CD4-positive, alpha-beta memory T cell (primary cell): ENCODE data around the gene SCAI. TPM values are rescaled to one million over a fixed set of nuclear protein-coding genes. Genes with fewer than 3 reads are reported as not detected.
"Not testable (repeated sequence)": the region's sequence is repeated elsewhere in the genome, so short reads cannot be mapped to it uniquely, and the experiment has no call there.

Source experiments
- CTCF ChIA-PET: fragments of 350-600 bp; sonication (Branson Sonifier 250); formaldehyde crosslinking; loops from one replicate; lab custom pipeline; 2021; ENCODE audit warnings: inconsistent platforms; ENCODE audit not compliant: partially characterized antibody; lab: Charles Lee
- POLR2A ChIA-PET: fragments of 350-600 bp; sonication (Branson Sonifier 250); formaldehyde crosslinking; loops from one replicate; lab custom pipeline; 2021; ENCODE audit not compliant: partially characterized antibody; lab: Charles Lee
- DNase-seq, 5 donors: peaks; one replicate each; pipeline versions ENCODE4 v3.0.0 to v3.0.0-alpha.2; 2020 to 2022; ENCODE audit warnings: mixed read lengths in 1 of 5
- H3K27ac ChIP-seq: one replicate; pipeline ENCODE4 v1.7.0; 2013; ENCODE audit warnings: low read depth, low read length
- H3K27me3 ChIP-seq: 2 replicates; pipeline ENCODE4 v1.7.0; 2013; ENCODE audit warnings: mild to moderate bottlenecking, low read length, moderate library complexity; ENCODE audit not compliant: insufficient read depth
- H3K36me3 ChIP-seq: 2 replicates; pipeline ENCODE4 v1.7.0; 2013; ENCODE audit warnings: mild to moderate bottlenecking, low read length, moderate library complexity; ENCODE audit not compliant: insufficient read depth
- H3K4me1 ChIP-seq: 2 replicates; pipeline ENCODE4 v1.7.0; 2013; ENCODE audit warnings: mild to moderate bottlenecking, low read length, moderate library complexity; ENCODE audit not compliant: insufficient read depth
- H3K4me3 ChIP-seq, 2 donors: one replicate each; pipeline ENCODE4 v1.7.0; 2013; ENCODE audit warnings: low read length in 2 of 2, mild to moderate bottlenecking in 1 of 2
- H3K9me3 ChIP-seq, 2 donors: one replicate each; pipeline ENCODE4 v1.7.0; 2013; ENCODE audit warnings: low read length in 2 of 2, control low read depth in 1 of 2; ENCODE audit not compliant: control insufficient read depth in 1 of 2
- H3K27ac Mint-ChIP-seq, 7 donors: one replicate each; pipeline ENCODE4 v1.8.0; 2020 to 2021; ENCODE audit warnings: mixed read lengths in 7 of 7, mild to moderate bottlenecking in 6 of 7, inconsistent platforms in 3 of 7, moderate library complexity in 3 of 7
- H3K27me3 Mint-ChIP-seq, 2 donors: one replicate each; pipeline ENCODE4 v1.8.0; 2020 to 2021; ENCODE audit warnings: mixed read lengths in 2 of 2
- H3K36me3 Mint-ChIP-seq, 2 donors: one replicate each; pipeline ENCODE4 v1.8.0; 2020 to 2021; ENCODE audit warnings: mixed read lengths in 2 of 2, inconsistent platforms in 1 of 2, mild to moderate bottlenecking in 1 of 2
- H3K4me1 Mint-ChIP-seq, 4 donors: one replicate each; pipeline ENCODE4 v1.8.0; 2020 to 2021; ENCODE audit warnings: mixed read lengths in 4 of 4, mild to moderate bottlenecking in 1 of 4
- H3K4me3 Mint-ChIP-seq, 8 donors: one replicate each; pipeline ENCODE4 v1.8.0; 2020 to 2021; ENCODE audit warnings: mixed read lengths in 8 of 8, mild to moderate bottlenecking in 7 of 8, moderate library complexity in 6 of 8, inconsistent platforms in 3 of 8
- H3K9me3 Mint-ChIP-seq, 8 donors: one replicate each; pipeline ENCODE4 v1.8.0; 2020 to 2021; ENCODE audit warnings: mixed read lengths in 8 of 8, mild to moderate bottlenecking in 5 of 8, inconsistent platforms in 3 of 8, moderate library complexity in 1 of 8
- intact Hi-C: fragments of 100-400 bp; cut with micrococcal nuclease; formaldehyde crosslinking; loops from one replicate; pipeline ENCODE4 v1.15.1; 2023
- polyA plus RNA-seq, 2 donors: library from polyadenylated mRNA; unstranded; fragments of 300-500 nt; fragmentation: Illumina TruSeq; gene quantifications; one replicate each; pipeline ENCODE4 v1.2.3, GENCODE V29; 2021
- total RNA-seq, 2 experiments: library from RNA; stranded (reverse); gene quantifications; one replicate each; pipeline ENCODE4 v1.2.3, GENCODE V29; 2021

Gene SCAI
- total and polyA plus RNA-seq, 4 experiments from 2014 or later, result 0.23 to 15.5 (median 8.5) TPM

DNA sequence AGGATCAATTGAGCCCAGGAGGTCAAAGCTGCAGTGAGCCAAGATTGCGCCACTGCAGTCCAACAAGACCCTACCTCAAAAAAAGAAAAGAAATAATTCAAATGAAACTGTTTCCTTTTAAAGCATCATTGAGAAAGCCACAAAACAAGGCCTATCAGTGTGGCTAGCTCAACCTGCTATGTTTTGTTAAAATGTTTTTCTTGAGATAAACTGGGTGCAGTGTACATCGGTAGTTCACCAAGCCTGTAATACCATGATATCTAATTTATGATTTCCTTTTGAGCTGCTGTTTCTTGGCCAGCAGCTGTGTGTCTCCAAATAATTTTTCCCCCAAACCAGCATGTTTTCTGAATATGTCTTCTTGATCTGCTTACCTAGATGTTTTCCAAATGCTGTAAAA is 105.2 kb downstream of the SCAI start:
- Histone ChIP-seq H3K4me1 (no peaks in the 10 kb centered on the region), H3K9me3 (no peaks in the 10 kb centered on the region), H3K4me3 (no peak overlapping the region), H3K27ac (no peak overlapping the region), H3K27me3 (no peaks in the 10 kb centered on the region), H3K36me3 (no peaks in the 10 kb centered on the region)
- CTCF ChIA-PET, result no interaction called here
- H3K27me3 Mint-ChIP-seq, result no peaks in the 10 kb centered on the region
- peaks cover 0 to 11% of the 10 kb centered on the region in 2 donors for H3K36me3 Mint-ChIP-seq
- DNase-seq, result no peak
- POLR2A ChIA-PET, result no interaction called here
- peaks cover 0 to 4% (median 0%) of the 10 kb centered on the region in 4 donors for H3K4me1 Mint-ChIP-seq
- H3K4me3 Mint-ChIP-seq, result no peak overlapping the region
- H3K27ac Mint-ChIP-seq, result peak overlapping the region in 1 of 7 donors; percentile 7
- intact Hi-C loops, result no loop called here
- H3K9me3 Mint-ChIP-seq, result no peaks in the 10 kb centered on the region

DNA sequence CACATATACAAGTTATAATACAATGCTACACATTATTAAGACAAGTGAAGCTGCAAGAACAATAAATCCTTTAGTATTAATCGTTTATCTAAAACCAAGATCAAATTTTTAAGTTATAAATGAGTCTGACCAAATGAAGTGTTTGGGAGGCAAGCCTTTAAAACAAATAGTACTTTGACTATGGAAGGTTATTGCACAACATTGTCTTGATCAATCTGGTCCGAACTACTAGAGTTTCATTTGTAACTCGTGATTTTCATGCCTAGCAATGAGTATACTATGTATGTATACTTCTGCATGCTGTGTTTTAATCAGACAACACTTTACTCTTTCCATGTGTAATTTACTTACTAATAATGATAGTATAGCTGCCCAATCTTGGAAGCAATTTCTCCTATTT is 115.3 kb downstream of the SCAI start:
- Mint-ChIP-seq H3K36me3 (peaks cover 16 to 21% of the 10 kb centered on the region in 2 donors), H3K9me3 (no peaks in the 10 kb centered on the region), H3K4me3 (no peak overlapping the region), H3K27ac (no peak overlapping the region), H3K4me1 (no peaks in the 10 kb centered on the region), H3K27me3 (no peaks in the 10 kb centered on the region)
- Histone ChIP-seq H3K4me1 (no peaks in the 10 kb centered on the region), H3K9me3 (no peaks in the 10 kb centered on the region), H3K27me3 (no peaks in the 10 kb centered on the region), H3K4me3 (no peak overlapping the region), H3K36me3 (peaks cover 3% of the 10 kb centered on the region), H3K27ac (no peak overlapping the region)
- POLR2A ChIA-PET, result no interaction called here
- CTCF ChIA-PET, result no interaction called here
- DNase-seq, result no peak
- intact Hi-C loops, result loop anchor here (10.0 kb wide), 1 partner anchor 117 kb away; the partner anchor contains the start of gene SCAI

- Mint-ChIP-seq H3K4me1 (no peaks in the 10 kb centered on the region), H3K27ac (peak overlapping the region in 1 of 7 donors; percentile 53), H3K9me3 (no peaks in the 10 kb centered on the region), H3K27me3 (no peaks in the 10 kb centered on the region), H3K4me3 (no peak overlapping the region), H3K36me3 (peaks cover 16 to 24% of the 10 kb centered on the region in 2 donors)
- Histone ChIP-seq H3K27ac (no peak overlapping the region), H3K36me3 (peaks cover 3% of the 10 kb centered on the region), H3K4me1 (no peaks in the 10 kb centered on the region), H3K9me3 (no peaks in the 10 kb centered on the region), H3K27me3 (no peaks in the 10 kb centered on the region), H3K4me3 (no peak overlapping the region)
- ChIA-PET POLR2A (no interaction called here), CTCF (no interaction called here)
- DNase-seq, result no peak
- intact Hi-C loops, result loop anchor here (10.0 kb wide), 1 partner anchor 120 kb away; the partner anchor contains the start of gene SCAI
These were observed 118.4 kb downstream of the SCAI start for GRCh38 chr9:125024917-125025316.

DNA sequence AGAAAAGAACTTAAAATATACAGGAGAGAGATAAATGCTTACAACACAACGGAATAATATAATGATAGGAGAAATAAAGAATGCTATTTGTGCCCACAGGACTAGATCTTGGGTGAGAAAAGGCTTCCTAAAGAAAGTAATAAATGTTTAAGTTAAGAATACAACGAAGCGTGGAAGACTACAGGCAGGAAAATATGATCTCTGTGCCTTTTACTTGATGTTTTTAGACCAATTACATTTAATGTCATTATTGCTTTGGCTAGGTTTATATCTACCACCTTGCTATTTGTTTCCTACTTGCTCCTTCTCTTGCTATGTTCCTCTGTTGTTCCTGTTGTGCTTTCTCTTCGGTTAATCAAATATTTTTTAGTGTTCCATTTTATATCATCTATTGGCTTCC is 122.3 kb downstream of the SCAI start:
- H3K4me3 ChIP-seq, result no peak overlapping the region
- Mint-ChIP-seq H3K4me1 (no peaks in the 10 kb centered on the region), H3K36me3 (peaks cover 26 to 30% of the 10 kb centered on the region in 2 donors), H3K4me3 (no peak overlapping the region), H3K9me3 (no peaks in the 10 kb centered on the region), H3K27me3 (no peaks in the 10 kb centered on the region), H3K27ac (peak overlapping the region in 1 of 7 donors; percentile 48)
- H3K36me3 ChIP-seq, result no peaks in the 10 kb centered on the region
- CTCF ChIA-PET, result no interaction called here
- no peaks in the 10 kb centered on the region for H3K9me3 ChIP-seq
- POLR2A ChIA-PET, result no interaction called here
- H3K27me3 ChIP-seq, result no peaks in the 10 kb centered on the region
- intact Hi-C loops, result loop anchor here (10.0 kb wide), 1 partner anchor 124 kb away; the partner anchor contains the start of gene SCAI
- H3K27ac ChIP-seq, result no peak overlapping the region
- no peak for DNase-seq
- H3K4me1 ChIP-seq, result no peaks in the 10 kb centered on the region

- H3K4me1 ChIP-seq, H3K27ac Mint-ChIP-seq, DNase-seq, H3K9me3 Mint-ChIP-seq, H3K36me3 ChIP-seq, POLR2A ChIA-PET, H3K27me3 Mint-ChIP-seq, H3K9me3 ChIP-seq, intact Hi-C loops, CTCF ChIA-PET, H3K27me3 ChIP-seq, H3K4me3 ChIP-seq, H3K4me1 Mint-ChIP-seq, H3K27ac ChIP-seq, H3K4me3 Mint-ChIP-seq: not testable (repeated sequence)
- peaks cover 11 to 18% of the 10 kb centered on the region in 2 donors for H3K36me3 Mint-ChIP-seq
These were observed 127.7 kb downstream of the SCAI start for GRCh38 chr9:125015655-125016054.

- H3K4me1 ChIP-seq, H3K9me3 Mint-ChIP-seq, H3K4me3 ChIP-seq, H3K4me1 Mint-ChIP-seq, POLR2A ChIA-PET, CTCF ChIA-PET, H3K27me3 Mint-ChIP-seq, H3K27ac ChIP-seq, intact Hi-C loops, H3K27me3 ChIP-seq, H3K4me3 Mint-ChIP-seq, DNase-seq, H3K9me3 ChIP-seq, H3K27ac Mint-ChIP-seq, H3K36me3 ChIP-seq: not testable (repeated sequence)
- H3K36me3 Mint-ChIP-seq, result peaks cover 4 to 18% of the 10 kb centered on the region in 2 donors
These were observed 131.3 kb downstream of the SCAI start for GRCh38 chr9:125012013-125012412.

- Mint-ChIP-seq H3K9me3 (no peaks in the 10 kb centered on the region), H3K4me1 (no peaks in the 10 kb centered on the region), H3K4me3 (no peak overlapping the region), H3K27me3 (no peaks in the 10 kb centered on the region), H3K36me3 (peaks cover under 1 to 11% of the 10 kb centered on the region in 2 donors), H3K27ac (peak overlapping the region in 1 of 7 donors; percentile 87)
- intact Hi-C loops, result no loop called here
- no peaks in the 10 kb centered on the region for H3K9me3 ChIP-seq
- no peaks in the 10 kb centered on the region for H3K27me3 ChIP-seq
- ChIA-PET POLR2A (no interaction called here), CTCF (no interaction called here)
- no peak overlapping the region for H3K27ac ChIP-seq
- H3K4me1 ChIP-seq, result no peaks in the 10 kb centered on the region
- no peak for DNase-seq
- no peaks in the 10 kb centered on the region for H3K36me3 ChIP-seq
- H3K4me3 ChIP-seq, result no peak overlapping the region
These were observed 134.7 kb downstream of the SCAI start for GRCh38 chr9:125008599-125008998.

- CTCF ChIA-PET, result interaction anchor here (1.1 kb wide), 1 partner anchor 139 kb away, joined by 4 read pairs; no protein-coding TSS in a partner anchor
- Mint-ChIP-seq H3K4me1 (no peaks in the 10 kb centered on the region), H3K4me3 (no peak overlapping the region), H3K36me3 (peaks cover 14 to 21% of the 10 kb centered on the region in 2 donors), H3K27me3 (no peaks in the 10 kb centered on the region), H3K9me3 (no peaks in the 10 kb centered on the region), H3K27ac (no peak overlapping the region)
- H3K27ac ChIP-seq, result no peak overlapping the region
- intact Hi-C loops, result no loop called here
- no peaks in the 10 kb centered on the region for H3K9me3 ChIP-seq
- DNase-seq, result no peak
- H3K4me3 ChIP-seq, result no peak overlapping the region
- no peaks in the 10 kb centered on the region for H3K27me3 ChIP-seq
- no peaks in the 10 kb centered on the region for H3K36me3 ChIP-seq
- POLR2A ChIA-PET, result no interaction called here
- no peaks in the 10 kb centered on the region for H3K4me1 ChIP-seq
These were observed 140.0 kb downstream of the SCAI start for GRCh38 chr9:125003332-125003731.
